Natural killer cell (primary cell): ENCODE data around the gene IGFBP7. TPM values are rescaled to one million over a fixed set of nuclear protein-coding genes. Genes with fewer than 3 reads are reported as not detected.
A peak's percentile ranks its signal among the peaks of the same experiment; 100 is the strongest.

Source experiments
- ATAC-seq, 3 donors: fragments of 150-1000 bp in 2 of 3; fragments of 200-7000 bp in 1 of 3; cut with Tn5 transposase; 1 replicate in 1 of 3; 2 replicates in 2 of 3; pipeline ENCODE4 v1.10.0; 2021; ENCODE audit warnings: mild to moderate bottlenecking in 2 of 3, moderate library complexity in 2 of 3
- DNase-seq, 2 donors: peaks; one replicate each; pipeline versions ENCODE4 v3.0.0 to v3.0.0-alpha.2; 2013 to 2021; ENCODE audit warnings: mixed read lengths in 1 of 2
- H3K27ac ChIP-seq: one replicate; pipeline ENCODE4 v1.5.1; 2013; ENCODE audit warnings: mild to moderate bottlenecking, low read length
- H3K27me3 ChIP-seq: one replicate; pipeline ENCODE4 v1.6.1; 2013; ENCODE audit warnings: low read length; ENCODE audit not compliant: control insufficient read depth, insufficient read depth
- H3K36me3 ChIP-seq: one replicate; pipeline ENCODE4 v1.6.1; 2013; ENCODE audit warnings: low read length; ENCODE audit not compliant: control insufficient read depth, insufficient read depth
- H3K4me1 ChIP-seq: one replicate; pipeline ENCODE4 v1.6.1; 2013; ENCODE audit warnings: low read length; ENCODE audit not compliant: control insufficient read depth, insufficient read depth
- H3K4me3 ChIP-seq: one replicate; pipeline ENCODE4 v1.5.1; 2013; ENCODE audit warnings: low read length
- H3K9me3 ChIP-seq: one replicate; pipeline ENCODE4 v1.6.1; 2013; ENCODE audit warnings: low read length; ENCODE audit not compliant: control insufficient read depth, insufficient read depth
- H3K27ac Mint-ChIP-seq, 2 donors: one replicate each; pipeline ENCODE4 v1.8.0; 2022; ENCODE audit warnings: mild to moderate bottlenecking in 2 of 2, mixed read lengths in 2 of 2, moderate library complexity in 1 of 2
- H3K27me3 Mint-ChIP-seq, 2 donors: one replicate each; pipeline ENCODE4 v1.8.0; 2022; ENCODE audit warnings: low read depth in 2 of 2, mixed read lengths in 2 of 2
- H3K36me3 Mint-ChIP-seq: one replicate; pipeline ENCODE4 v1.8.0; 2022; ENCODE audit warnings: mixed read lengths
- H3K4me1 Mint-ChIP-seq, 2 donors: one replicate each; pipeline ENCODE4 v1.8.0; 2022; ENCODE audit warnings: mixed read lengths in 2 of 2
- H3K4me3 Mint-ChIP-seq: one replicate; pipeline ENCODE4 v1.8.0; 2022; ENCODE audit warnings: mild to moderate bottlenecking, moderate library complexity, mixed read lengths
- H3K9me3 Mint-ChIP-seq, 2 donors: one replicate each; pipeline ENCODE4 v1.8.0; 2022; ENCODE audit warnings: mixed read lengths in 2 of 2
- CTCF ChIP-seq: fragments of 200-600 bp; IDR thresholded peaks from one replicate; pipeline ENCODE4 v1.8.0; 2022; ENCODE audit warnings: antibody characterized with exemption
- WGBS: methylation state at CpG from one replicate; pipeline ENCODE4 v1.1.7; 2013; ENCODE audit warnings: missing lambda C conversion rate; ENCODE audit not compliant: insufficient coverage; 5-methylcytosine and 5-hydroxymethylcytosine counted together
- intact Hi-C: fragments of 100-400 bp; cut with micrococcal nuclease; formaldehyde crosslinking; loops from one replicate; pipeline ENCODE4 v1.14.2; 2022
- total RNA-seq, 4 donors: library from RNA; stranded (reverse); fragments of 120-200 nt in 1 of 4; gene quantifications; one replicate each; pipeline versions ENCODE4 v1.2.3 to v1.2.4, GENCODE V29; 2013 to 2022

Gene IGFBP7
- total RNA-seq, 3 donors from 2014 or later (not counting 1 experiment from before 2014, with no cell fraction given) = 88.8 to 107 (median 101) TPM

DNA sequence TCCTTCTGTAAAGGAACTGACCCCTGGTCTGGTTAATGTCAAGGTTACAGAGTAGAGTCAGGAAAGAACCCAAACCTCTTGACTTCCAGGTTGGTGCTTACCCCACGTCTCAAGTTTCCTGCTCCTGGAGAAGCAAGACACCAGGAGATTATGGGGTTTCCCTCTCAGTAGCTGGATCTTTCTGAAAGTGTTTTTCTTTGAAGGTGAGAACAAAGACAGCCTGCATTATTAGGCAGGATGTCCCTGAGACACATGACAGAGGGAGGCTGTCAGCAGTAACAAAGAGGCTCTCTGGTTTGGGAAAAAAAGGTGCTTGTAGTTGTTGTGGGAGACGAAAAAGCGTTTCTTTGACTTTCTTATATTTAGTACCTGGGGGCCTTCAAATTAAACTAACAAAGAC, 44.7 kb upstream of the IGFBP7 start:
- DNase-seq (no peak), ATAC-seq (no peak)
- no peaks in the 10 kb centered on the region for H3K27me3 Mint-ChIP-seq
- WGBS = 90% methylated on average over 3 of the region's 3 CpGs
- TF ChIP-seq CTCF = no peak
- intact Hi-C loops = no loop called here
- Histone ChIP-seq H3K27ac (no peak overlapping the region), H3K4me1 (peaks cover 35% of the 10 kb centered on the region), H3K4me3 (no peak overlapping the region), H3K27me3 (no peaks in the 10 kb centered on the region), H3K9me3 (no peaks in the 10 kb centered on the region), H3K36me3 (no peaks in the 10 kb centered on the region)
- no peaks in the 10 kb centered on the region for H3K9me3 Mint-ChIP-seq
- H3K27ac Mint-ChIP-seq = peak overlapping the region; percentile 78 to 91
- peaks cover 58 to 66% of the 10 kb centered on the region in 2 donors for H3K4me1 Mint-ChIP-seq
- H3K4me3 Mint-ChIP-seq = peak overlapping the region; percentile 72
- no peaks in the 10 kb centered on the region for H3K36me3 Mint-ChIP-seq

- Mint-ChIP-seq H3K4me1 (peaks cover 58 to 59% of the 10 kb centered on the region in 2 donors), H3K9me3 (no peaks in the 10 kb centered on the region), H3K4me3 (peak overlapping the region; percentile 21), H3K36me3 (no peaks in the 10 kb centered on the region), H3K27me3 (no peaks in the 10 kb centered on the region), H3K27ac (peak overlapping the region; percentile 78 to 91)
- TF ChIP-seq CTCF = no peak
- DNase-seq = no peak
- no peaks in the 10 kb centered on the region for H3K36me3 ChIP-seq
- intact Hi-C loops = no loop called here
- peaks cover 35% of the 10 kb centered on the region for H3K4me1 ChIP-seq
- H3K27me3 ChIP-seq = no peaks in the 10 kb centered on the region
- no peak for ATAC-seq
- no peak overlapping the region for H3K4me3 ChIP-seq
- H3K9me3 ChIP-seq = no peaks in the 10 kb centered on the region
- no peak overlapping the region for H3K27ac ChIP-seq
- 34% methylated on average over 3 of the region's 4 CpGs for WGBS
Observed at GRCh38 chr4:57154191-57154590, 44.0 kb upstream of the IGFBP7 start.

GRCh38 chr4:57153207-57153606, 43.0 kb upstream of the IGFBP7 start:
- Histone ChIP-seq H3K4me3 (no peak overlapping the region), H3K36me3 (no peaks in the 10 kb centered on the region), H3K27ac (no peak overlapping the region), H3K9me3 (no peaks in the 10 kb centered on the region), H3K4me1 (peaks cover 33% of the 10 kb centered on the region), H3K27me3 (no peaks in the 10 kb centered on the region)
- peak overlapping the region; percentile 57 to 91 for H3K27ac Mint-ChIP-seq
- no peaks in the 10 kb centered on the region for H3K36me3 Mint-ChIP-seq
- 95% methylated on average over 3 of the region's 3 CpGs for WGBS
- H3K4me3 Mint-ChIP-seq = no peak overlapping the region
- H3K9me3 Mint-ChIP-seq = no peaks in the 10 kb centered on the region
- ATAC-seq (no peak), DNase-seq (no peak)
- H3K27me3 Mint-ChIP-seq = no peaks in the 10 kb centered on the region
- TF ChIP-seq CTCF = no peak
- peaks cover 53 to 55% of the 10 kb centered on the region in 2 donors for H3K4me1 Mint-ChIP-seq
- intact Hi-C loops = no loop called here

GRCh38 chr4:57151481-57151880, 41.3 kb upstream of the IGFBP7 start:
- no peak overlapping the region for H3K27ac Mint-ChIP-seq
- no peak overlapping the region for H3K4me3 ChIP-seq
- 94% methylated on average over 8 of the region's 8 CpGs for WGBS
- no peaks in the 10 kb centered on the region for H3K9me3 Mint-ChIP-seq
- no peak for DNase-seq
- H3K36me3 ChIP-seq = no peaks in the 10 kb centered on the region
- H3K4me3 Mint-ChIP-seq = no peak overlapping the region
- no peak overlapping the region for H3K27ac ChIP-seq
- intact Hi-C loops = no loop called here
- no peaks in the 10 kb centered on the region for H3K9me3 ChIP-seq
- no peaks in the 10 kb centered on the region for H3K27me3 Mint-ChIP-seq
- H3K27me3 ChIP-seq = no peaks in the 10 kb centered on the region
- ATAC-seq = no peak
- peaks cover 45 to 46% of the 10 kb centered on the region in 2 donors for H3K4me1 Mint-ChIP-seq
- peaks cover 17% of the 10 kb centered on the region for H3K4me1 ChIP-seq
- H3K36me3 Mint-ChIP-seq = no peaks in the 10 kb centered on the region
- TF ChIP-seq CTCF = no peak
